ENCODE results near the gene SH2D6.

Gene SH2D6

GRCh38 chr2:85472261-85472660, 53.7 kb downstream of the SH2D6 start:
- no peak for TF ChIP-seq ZXDB (tag by site-specific recombination; IDR thresholded peaks at IDR 0.05)
- no peak for TF ChIP-seq ZNF302 (tag by site-specific recombination; IDR thresholded peaks at IDR 0.05; ENCODE audit: low read depth)
- no peak for TF ChIP-seq ZNF692 (tag by site-specific recombination; IDR thresholded peaks at IDR 0.05)
- no peak for TF ChIP-seq ZNF394 (tag by site-specific recombination; IDR thresholded peaks at IDR 0.05; ENCODE audit: borderline replicate concordance)
- TF ChIP-seq TSHZ1 (tag by site-specific recombination; IDR thresholded peaks at IDR 0.05; ENCODE audit: borderline replicate concordance) = no peak
- no peak for TF ChIP-seq ZNF280C (tag by site-specific recombination; IDR thresholded peaks at IDR 0.05)
- no peak for TF ChIP-seq KLF16 (tag by site-specific recombination; IDR thresholded peaks at IDR 0.05)
- no peak for TF ChIP-seq ZNF843 (tag by site-specific recombination; IDR thresholded peaks at IDR 0.05)
- no peak for TF ChIP-seq ZNF548 (tag by site-specific recombination; IDR thresholded peaks at IDR 0.05)
- TF ChIP-seq ZNF449 (tag by site-specific recombination; IDR thresholded peaks at IDR 0.05) = no peak
- no peak for TF ChIP-seq ZNF623 (tag by site-specific recombination; IDR thresholded peaks at IDR 0.05)
- TF ChIP-seq PRDM1 (tag by site-specific recombination; IDR thresholded peaks at IDR 0.05) = no peak
- TF ChIP-seq ZNF292 (tag by site-specific recombination; IDR thresholded peaks at IDR 0.05; ENCODE audit: borderline replicate concordance, low read depth) = no peak
- TF ChIP-seq ZNF214 (tag by site-specific recombination; IDR thresholded peaks at IDR 0.05; ENCODE audit: borderline replicate concordance) = no peak
- Histone ChIP-seq H3K36me3 (ENCODE audit: control insufficient read depth in 2 of 2, insufficient read depth in 1 of 2, low read length in 2 of 2) (no peaks in the 10 kb centered on the region), H3K4me1 (ENCODE audit: control insufficient read depth, insufficient read depth, low read length) (no peaks in the 10 kb centered on the region), H3K4me3 (ENCODE audit: low read depth, low read length) (no peak overlapping the region), H3K9me3 (ENCODE audit: control insufficient read depth, insufficient read depth, low read depth, low read length) (no peaks in the 10 kb centered on the region), H3K27ac (ENCODE audit: extremely low read depth, low read depth, low read length) (no peak overlapping the region)
- CTCF ChIA-PET = interaction anchor here (1.0 kb wide), 1 partner anchor 68 kb away, joined by 3 read pairs; no protein-coding TSS in a partner anchor
- POLR2A ChIA-PET = interaction anchor here (0.5 to 1.0 kb wide), 2 partner anchors 31 to 92 kb away, joined by 4 to 8 read pairs; no protein-coding TSS in a partner anchor

GRCh38 chr2:85475799-85476490, 57.4 kb downstream of the SH2D6 start:
- CTCF ChIA-PET = interaction anchor here (0.6 to 0.8 kb wide), 2 partner anchors 11 to 95 kb away, joined by 3 to 4 read pairs; no protein-coding TSS in a partner anchor
- Histone ChIP-seq H3K9me3 (ENCODE audit: control insufficient read depth, insufficient read depth, low read depth, low read length) (no peaks in the 10 kb centered on the region), H3K27ac (ENCODE audit: extremely low read depth, low read depth, low read length) (no peak overlapping the region), H3K36me3 (ENCODE audit: control insufficient read depth in 2 of 2, insufficient read depth in 1 of 2, low read length in 2 of 2) (no peaks in the 10 kb centered on the region), H3K4me3 (ENCODE audit: low read depth, low read length) (no peak overlapping the region), H3K4me1 (ENCODE audit: control insufficient read depth, insufficient read depth, low read length) (no peaks in the 10 kb centered on the region)
- POLR2A ChIA-PET = interaction anchor here (0.6 to 2.2 kb wide), 2 partner anchors 44 to 63 kb away, joined by 3 to 6 read pairs; partner anchors contain the start of gene MAT2A
- TF ChIP-seq HOXD13 (CRISPR knock-in tag; IDR thresholded peaks at IDR 0.05; ENCODE audit: borderline replicate concordance) = no peak
- TF ChIP-seq ZSCAN18 (tag by site-specific recombination; IDR thresholded peaks at IDR 0.05) = no peak
- no peak for TF ChIP-seq ZNF140 (tag by site-specific recombination; IDR thresholded peaks at IDR 0.05)
- TF ChIP-seq ZBTB21 (tag by site-specific recombination; IDR thresholded peaks at IDR 0.05) = no peak
- TF ChIP-seq GLIS2 (tag by site-specific recombination; IDR thresholded peaks at IDR 0.05) = no peak
- no peak for TF ChIP-seq ZNF600 (tag by site-specific recombination; IDR thresholded peaks at IDR 0.05)
- no peak for TF ChIP-seq ZNF623 (tag by site-specific recombination; IDR thresholded peaks at IDR 0.05)
- TF ChIP-seq ZNF48 (tag by site-specific recombination; IDR thresholded peaks at IDR 0.05) = no peak
- no peak for TF ChIP-seq ZNF792 (tag by site-specific recombination; IDR thresholded peaks at IDR 0.05)
- TF ChIP-seq IKZF3 (tag by site-specific recombination; IDR thresholded peaks at IDR 0.05) = no peak
- TF ChIP-seq ZNF561 (tag by site-specific recombination; IDR thresholded peaks at IDR 0.05; ENCODE audit: borderline replicate concordance) = no peak
- TF ChIP-seq ZNF510 (tag by site-specific recombination; IDR thresholded peaks at IDR 0.05; ENCODE audit: insufficient replicate concordance) = no peak

Measured in HEK293 (cell line).